ENCODE results near the gene TRIM14.

Gene TRIM14

DNA sequence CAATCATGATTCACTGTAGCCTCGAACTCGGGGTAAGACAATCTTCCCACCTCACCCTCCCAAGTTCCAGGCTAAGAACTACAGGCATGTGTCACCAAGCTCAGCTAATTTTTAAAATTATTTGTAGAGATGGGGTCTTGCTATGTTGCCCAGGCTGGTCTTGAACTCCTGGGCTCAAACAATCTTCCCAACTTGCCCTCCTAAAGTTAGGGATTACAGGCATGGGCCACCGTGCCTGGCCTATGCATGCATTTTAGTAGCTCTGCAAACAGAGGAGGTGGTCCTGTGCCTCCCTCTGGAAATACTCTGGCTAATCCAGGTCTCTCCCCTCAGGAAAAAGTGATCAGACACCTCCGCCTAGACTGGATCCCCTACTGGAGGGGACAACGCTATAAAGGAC, 21.5 kb upstream of the TRIM14 start:
- H3K27me3 ChIP-seq (replicated peaks): no peaks in the 10 kb centered on the region
- H3K4me3 ChIP-seq (ENCODE audit: low read depth, low read length): no peak overlapping the region
- H3K27ac ChIP-seq: no peak overlapping the region
- no peaks in the 10 kb centered on the region for H3K36me3 ChIP-seq (replicated peaks)
- in situ Hi-C loops (cut with HindIII; ENCODE audit: low pct_ligation_motif_present, low sequenced_read_pairs): no loop called here
- DNase-seq: no peak
- TF ChIP-seq, protein P1, sequence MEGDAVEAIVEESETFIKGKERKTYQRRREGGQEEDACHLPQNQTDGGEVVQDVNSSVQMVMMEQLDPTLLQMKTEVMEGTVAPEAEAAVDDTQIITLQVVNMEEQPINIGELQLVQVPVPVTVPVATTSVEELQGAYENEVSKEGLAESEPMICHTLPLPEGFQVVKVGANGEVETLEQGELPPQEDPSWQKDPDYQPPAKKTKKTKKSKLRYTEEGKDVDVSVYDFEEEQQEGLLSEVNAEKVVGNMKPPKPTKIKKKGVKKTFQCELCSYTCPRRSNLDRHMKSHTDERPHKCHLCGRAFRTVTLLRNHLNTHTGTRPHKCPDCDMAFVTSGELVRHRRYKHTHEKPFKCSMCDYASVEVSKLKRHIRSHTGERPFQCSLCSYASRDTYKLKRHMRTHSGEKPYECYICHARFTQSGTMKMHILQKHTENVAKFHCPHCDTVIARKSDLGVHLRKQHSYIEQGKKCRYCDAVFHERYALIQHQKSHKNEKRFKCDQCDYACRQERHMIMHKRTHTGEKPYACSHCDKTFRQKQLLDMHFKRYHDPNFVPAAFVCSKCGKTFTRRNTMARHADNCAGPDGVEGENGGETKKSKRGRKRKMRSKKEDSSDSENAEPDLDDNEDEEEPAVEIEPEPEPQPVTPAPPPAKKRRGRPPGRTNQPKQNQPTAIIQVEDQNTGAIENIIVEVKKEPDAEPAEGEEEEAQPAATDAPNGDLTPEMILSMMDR (IDR thresholded peaks at IDR 0.05; ENCODE audit: low read depth, low read length, missing control alignments): no peak

DNA sequence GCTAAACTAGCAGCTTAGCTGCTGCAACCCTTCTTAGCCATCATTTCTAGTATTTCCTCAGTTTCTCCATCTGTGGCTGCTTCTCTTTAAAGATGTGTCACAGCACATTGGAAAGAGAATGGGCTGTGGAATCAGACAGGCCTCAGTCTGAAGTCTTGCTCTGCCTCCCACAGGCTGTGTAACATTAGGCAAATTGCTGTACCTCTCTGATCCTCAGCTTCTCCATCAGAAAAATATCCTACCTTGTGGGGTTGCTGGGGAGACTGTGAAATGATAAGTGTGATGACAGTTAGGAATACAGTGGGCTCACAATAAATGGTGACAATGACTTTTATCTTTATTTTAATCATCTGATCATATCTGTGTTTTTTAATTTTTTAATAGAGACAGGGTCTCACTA, 17.5 kb upstream of the TRIM14 start:
- H3K27me3 ChIP-seq (replicated peaks): no peaks in the 10 kb centered on the region
- H3K27ac ChIP-seq: no peak overlapping the region
- TF ChIP-seq, protein P1 (IDR thresholded peaks at IDR 0.05; ENCODE audit: low read depth, low read length, missing control alignments): no peak
- no peaks in the 10 kb centered on the region for H3K36me3 ChIP-seq (replicated peaks)
- in situ Hi-C loops (cut with HindIII; ENCODE audit: low pct_ligation_motif_present, low sequenced_read_pairs): no loop called here
- H3K4me3 ChIP-seq (ENCODE audit: low read depth, low read length): no peak overlapping the region
- no peak for DNase-seq

DNA sequence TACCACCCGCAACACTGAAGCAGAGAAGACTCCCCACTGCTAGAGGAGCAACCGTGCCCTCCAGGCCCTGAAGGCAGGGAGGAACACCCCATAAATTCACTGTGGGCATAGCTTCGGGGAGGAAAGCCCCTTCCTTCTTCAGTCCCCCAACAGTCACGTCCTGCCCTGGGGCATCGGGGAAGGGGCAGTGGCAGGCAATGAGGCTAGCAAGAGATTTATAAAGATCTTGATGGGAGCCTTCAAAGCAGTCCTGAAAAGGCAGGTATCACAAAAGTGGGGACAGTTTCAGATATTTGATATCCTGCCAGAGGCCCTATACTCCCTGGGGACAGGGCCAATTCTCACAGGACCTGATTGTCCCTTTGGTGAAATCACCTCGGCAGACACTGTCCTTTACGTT, 16.9 kb upstream of the TRIM14 start:
- TF ChIP-seq, protein P1 (IDR thresholded peaks at IDR 0.05; ENCODE audit: low read depth, low read length, missing control alignments): no peak
- no peak overlapping the region for H3K27ac ChIP-seq
- H3K36me3 ChIP-seq (replicated peaks): no peaks in the 10 kb centered on the region
- in situ Hi-C loops (cut with HindIII; ENCODE audit: low pct_ligation_motif_present, low sequenced_read_pairs): no loop called here
- DNase-seq: no peak
- no peaks in the 10 kb centered on the region for H3K27me3 ChIP-seq (replicated peaks)
- no peak overlapping the region for H3K4me3 ChIP-seq (ENCODE audit: low read depth, low read length)

DNA sequence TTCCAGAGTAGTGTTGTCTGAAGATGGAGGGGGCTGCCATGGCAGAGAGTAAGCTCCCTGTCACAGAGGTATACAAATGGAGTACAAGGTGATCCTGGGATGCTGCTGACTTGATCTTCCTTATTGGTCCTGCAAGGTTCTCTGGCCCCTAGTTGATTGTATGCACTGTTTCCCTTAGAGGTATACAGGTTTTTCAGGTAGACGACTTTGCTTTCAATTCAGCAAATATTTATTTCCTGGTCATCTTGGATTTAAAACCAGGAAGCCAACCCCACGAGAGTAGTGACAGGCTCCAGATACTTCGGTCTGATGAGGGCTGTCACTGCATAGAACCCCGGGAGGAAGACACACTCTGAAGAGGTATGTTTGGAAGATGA, 16.5 kb upstream of the TRIM14 start:
- Histone ChIP-seq H3K4me3 (ENCODE audit: low read depth, low read length) (no peak overlapping the region), H3K27ac (no peak overlapping the region), H3K36me3 (replicated peaks) (no peaks in the 10 kb centered on the region), H3K27me3 (replicated peaks) (no peaks in the 10 kb centered on the region)
- no peak for DNase-seq
- TF ChIP-seq, protein P1 (IDR thresholded peaks at IDR 0.05; ENCODE audit: low read depth, low read length, missing control alignments): no peak
- in situ Hi-C loops (cut with HindIII; ENCODE audit: low pct_ligation_motif_present, low sequenced_read_pairs): no loop called here

DNA sequence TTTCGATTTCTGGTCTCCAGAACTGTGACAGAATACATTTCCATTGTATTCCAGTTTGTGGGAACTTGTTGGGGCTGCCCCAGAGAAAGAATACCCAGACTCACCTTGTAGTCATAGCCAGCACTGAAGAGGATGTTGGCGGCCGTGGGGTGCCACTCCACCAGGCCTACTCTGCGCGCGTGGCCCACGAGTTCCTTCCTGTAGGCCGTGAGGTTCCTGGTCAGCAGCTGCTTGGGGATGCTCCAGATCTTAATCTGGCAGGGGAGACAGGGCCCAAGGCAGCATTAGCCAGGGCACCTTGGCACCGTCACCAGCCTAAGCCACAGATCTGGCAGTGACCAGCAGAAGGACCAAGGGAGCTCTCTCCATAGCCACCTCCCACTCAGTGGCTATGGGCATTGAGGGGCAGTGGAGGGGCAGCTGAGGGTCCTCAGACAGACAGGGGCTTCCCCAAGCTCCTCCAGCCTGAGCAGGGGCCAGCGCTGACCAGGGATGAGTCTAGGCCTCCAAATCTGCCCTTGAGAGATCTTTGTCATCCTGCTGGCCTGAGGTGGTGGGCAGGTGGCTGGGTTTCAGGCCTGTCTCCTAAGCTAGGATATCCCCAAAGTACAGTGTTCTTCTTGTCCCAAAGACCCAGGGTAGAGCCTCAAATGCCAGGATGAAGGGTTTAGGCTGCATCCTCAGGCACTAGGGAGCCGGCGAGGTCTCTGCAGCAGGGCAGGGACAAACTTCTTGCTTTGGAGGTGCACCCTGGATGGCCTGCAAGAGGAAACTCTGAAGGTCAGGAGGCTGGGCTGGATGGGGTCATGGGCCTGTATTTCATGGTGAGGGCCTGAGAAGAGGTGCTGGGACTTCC, 15.9 kb upstream of the TRIM14 start:
- no peak overlapping the region for H3K27ac ChIP-seq
- no peaks in the 10 kb centered on the region for H3K27me3 ChIP-seq (replicated peaks)
- no peak for DNase-seq
- TF ChIP-seq, protein P1 (IDR thresholded peaks at IDR 0.05; ENCODE audit: low read depth, low read length, missing control alignments): no peak
- no peaks in the 10 kb centered on the region for H3K36me3 ChIP-seq (replicated peaks)
- no peak overlapping the region for H3K4me3 ChIP-seq (ENCODE audit: low read depth, low read length)
- in situ Hi-C loops (cut with HindIII; ENCODE audit: low pct_ligation_motif_present, low sequenced_read_pairs): no loop called here
